ENCODE results near the gene PTPN14. TPM values are rescaled to one million over a fixed set of nuclear protein-coding genes. Genes with fewer than 3 reads are reported as not detected.

PTPN14 gene
- total RNA-seq, 1 experiment from 2014 or later, result 88.4 TPM

DNA sequence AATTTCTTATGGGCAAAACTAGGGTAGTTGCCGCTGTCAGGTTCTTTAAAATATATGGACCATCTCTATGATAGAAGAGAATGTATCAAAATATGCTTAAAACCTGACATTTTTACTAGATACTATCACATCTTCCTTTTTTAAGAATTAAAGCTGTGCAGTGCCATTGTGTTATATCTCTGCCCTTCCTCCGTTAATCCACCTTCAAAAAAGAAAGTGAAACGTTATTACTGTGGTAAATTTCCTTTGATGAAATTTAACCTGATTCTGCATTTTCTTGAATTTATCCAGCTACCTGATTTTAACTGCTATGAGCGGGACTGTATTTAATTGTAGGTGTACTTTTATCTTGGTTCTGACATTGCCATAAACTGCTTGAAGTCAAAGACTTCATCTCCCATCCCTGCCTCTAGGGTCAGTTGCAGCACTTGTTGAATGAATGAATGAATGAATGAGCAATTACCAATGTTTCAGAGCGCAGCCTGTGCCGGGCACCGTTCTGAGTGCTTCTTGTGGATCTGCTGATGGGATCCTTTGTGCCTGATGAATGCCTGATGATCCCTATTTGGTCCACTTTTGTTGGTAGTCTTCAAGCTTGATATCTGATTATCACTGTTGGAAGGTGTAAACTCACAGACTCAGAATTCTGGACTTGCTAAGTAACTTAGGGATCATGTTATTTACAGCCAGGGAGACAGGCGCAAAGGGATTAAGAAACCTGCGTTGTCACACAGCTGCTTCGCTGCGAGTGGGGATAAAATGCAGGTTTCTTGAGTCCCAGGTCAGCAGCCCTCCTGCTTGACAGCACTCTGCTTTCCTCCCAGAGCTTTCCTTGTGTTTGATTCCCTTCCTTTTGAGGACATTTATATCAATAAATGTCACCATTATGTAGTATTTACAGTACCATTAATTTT lies 240.4 kb downstream of the PTPN14 start (continued):
- TF ChIP-seq ZSCAN18 (CRISPR knock-in tag; IDR thresholded peaks at IDR 0.05) (no peak), ZNF121 (CRISPR knock-in tag; IDR thresholded peaks at IDR 0.05) (no peak), GABPB1 (CRISPR knock-in tag; IDR thresholded peaks at IDR 0.05) (no peak), MYBL2 (CRISPR knock-in tag; IDR thresholded peaks at IDR 0.05) (no peak), ETV6 (CRISPR knock-in tag; IDR thresholded peaks at IDR 0.05) (no peak), FOXP1 (CRISPR knock-in tag; IDR thresholded peaks at IDR 0.05; ENCODE audit: borderline replicate concordance) (no peak), ZNF423 (CRISPR knock-in tag; IDR thresholded peaks at IDR 0.05) (no peak)
- TF ChIP-seq, protein P1, sequence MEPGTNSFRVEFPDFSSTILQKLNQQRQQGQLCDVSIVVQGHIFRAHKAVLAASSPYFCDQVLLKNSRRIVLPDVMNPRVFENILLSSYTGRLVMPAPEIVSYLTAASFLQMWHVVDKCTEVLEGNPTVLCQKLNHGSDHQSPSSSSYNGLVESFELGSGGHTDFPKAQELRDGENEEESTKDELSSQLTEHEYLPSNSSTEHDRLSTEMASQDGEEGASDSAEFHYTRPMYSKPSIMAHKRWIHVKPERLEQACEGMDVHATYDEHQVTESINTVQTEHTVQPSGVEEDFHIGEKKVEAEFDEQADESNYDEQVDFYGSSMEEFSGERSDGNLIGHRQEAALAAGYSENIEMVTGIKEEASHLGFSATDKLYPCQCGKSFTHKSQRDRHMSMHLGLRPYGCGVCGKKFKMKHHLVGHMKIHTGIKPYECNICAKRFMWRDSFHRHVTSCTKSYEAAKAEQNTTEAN (CRISPR knock-in tag; IDR thresholded peaks at IDR 0.05), result no peak

- H3K27me3 Mint-ChIP-seq (ENCODE audit: low read depth), result peaks cover 40% of the 10 kb centered on the region
- no peak overlapping the region for H3K4me3 Mint-ChIP-seq
- no peak overlapping the region for H3K27ac Mint-ChIP-seq
- no peak for DNase-seq (ENCODE audit: low spot score)
- TF ChIP-seq GRHL2 (CRISPR knock-in tag; IDR thresholded peaks at IDR 0.05; ENCODE audit: insufficient replicate concordance, severe bottlenecking) (no peak), FOXP1 (CRISPR knock-in tag; IDR thresholded peaks at IDR 0.05; ENCODE audit: borderline replicate concordance) (no peak), ETV6 (CRISPR knock-in tag; IDR thresholded peaks at IDR 0.05) (no peak)
- TF ChIP-seq, protein P2, sequence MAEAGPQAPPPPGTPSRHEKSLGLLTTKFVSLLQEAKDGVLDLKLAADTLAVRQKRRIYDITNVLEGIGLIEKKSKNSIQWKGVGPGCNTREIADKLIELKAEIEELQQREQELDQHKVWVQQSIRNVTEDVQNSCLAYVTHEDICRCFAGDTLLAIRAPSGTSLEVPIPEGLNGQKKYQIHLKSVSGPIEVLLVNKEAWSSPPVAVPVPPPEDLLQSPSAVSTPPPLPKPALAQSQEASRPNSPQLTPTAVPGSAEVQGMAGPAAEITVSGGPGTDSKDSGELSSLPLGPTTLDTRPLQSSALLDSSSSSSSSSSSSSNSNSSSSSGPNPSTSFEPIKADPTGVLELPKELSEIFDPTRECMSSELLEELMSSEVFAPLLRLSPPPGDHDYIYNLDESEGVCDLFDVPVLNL (CRISPR knock-in tag; IDR thresholded peaks at IDR 0.05; ENCODE audit: borderline replicate concordance, low read depth), result no peak
- TF ChIP-seq, protein P3, sequence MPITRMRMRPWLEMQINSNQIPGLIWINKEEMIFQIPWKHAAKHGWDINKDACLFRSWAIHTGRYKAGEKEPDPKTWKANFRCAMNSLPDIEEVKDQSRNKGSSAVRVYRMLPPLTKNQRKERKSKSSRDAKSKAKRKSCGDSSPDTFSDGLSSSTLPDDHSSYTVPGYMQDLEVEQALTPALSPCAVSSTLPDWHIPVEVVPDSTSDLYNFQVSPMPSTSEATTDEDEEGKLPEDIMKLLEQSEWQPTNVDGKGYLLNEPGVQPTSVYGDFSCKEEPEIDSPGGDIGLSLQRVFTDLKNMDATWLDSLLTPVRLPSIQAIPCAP (CRISPR knock-in tag; IDR thresholded peaks at IDR 0.05), result no peak
- ChIA-PET POLR2A (no interaction called here), CTCF (no interaction called here)
- no peaks in the 10 kb centered on the region for H3K9me3 Mint-ChIP-seq
- ATAC-seq, result no peak
- H3K4me1 Mint-ChIP-seq, result peaks cover 39% of the 10 kb centered on the region
- no peaks in the 10 kb centered on the region; the same call in 1 of the 2 replicates for H3K36me3 Mint-ChIP-seq
Measured at GRCh38 chr1:214310010-214310409, 241.4 kb downstream of the PTPN14 start.

DNA sequence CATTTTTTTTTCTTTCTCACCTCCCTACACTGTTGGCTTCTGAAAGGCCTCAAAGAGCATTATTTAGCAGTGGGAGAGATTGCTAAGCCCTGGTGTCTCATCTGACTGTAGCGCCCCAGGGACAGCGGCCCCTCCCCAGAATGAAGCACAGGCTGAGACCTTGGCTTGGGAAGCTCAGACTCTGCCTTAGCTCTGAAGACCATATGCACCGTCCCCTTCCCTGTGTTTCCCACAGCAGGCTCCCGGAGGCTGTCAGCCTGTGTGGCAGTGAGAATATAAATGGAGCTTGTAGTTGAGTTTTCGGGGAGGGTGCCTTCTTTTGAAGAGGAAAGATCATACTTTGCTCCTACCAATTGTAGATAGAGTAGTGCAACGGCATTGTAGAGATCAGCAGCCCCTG lies 245.1 kb downstream of the PTPN14 start:
- no peaks in the 10 kb centered on the region for H3K9me3 Mint-ChIP-seq
- TF ChIP-seq NFYB (CRISPR knock-in tag; conservative IDR thresholded peaks at IDR 0.05; ENCODE audit: low read depth) (no peak), ZBTB21 (CRISPR knock-in tag; IDR thresholded peaks at IDR 0.05; ENCODE audit: borderline replicate concordance) (no peak), RELA (CRISPR knock-in tag; IDR thresholded peaks at IDR 0.05; ENCODE audit: borderline replicate concordance) (no peak), ZNF263 (CRISPR knock-in tag; IDR thresholded peaks at IDR 0.05; ENCODE audit: low read depth) (no peak), STAT6 (CRISPR knock-in tag; conservative IDR thresholded peaks at IDR 0.05; ENCODE audit: low read depth) (no peak), PREB (CRISPR knock-in tag; IDR thresholded peaks at IDR 0.05; ENCODE audit: borderline replicate concordance) (no peak), ATF1 (CRISPR knock-in tag; IDR thresholded peaks at IDR 0.05) (no peak)
- TF ChIP-seq, protein P2 (CRISPR knock-in tag; IDR thresholded peaks at IDR 0.05; ENCODE audit: borderline replicate concordance, low read depth), result no peak
- TF ChIP-seq, protein P4, sequence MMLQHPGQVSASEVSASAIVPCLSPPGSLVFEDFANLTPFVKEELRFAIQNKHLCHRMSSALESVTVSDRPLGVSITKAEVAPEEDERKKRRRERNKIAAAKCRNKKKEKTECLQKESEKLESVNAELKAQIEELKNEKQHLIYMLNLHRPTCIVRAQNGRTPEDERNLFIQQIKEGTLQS (CRISPR knock-in tag; conservative IDR thresholded peaks at IDR 0.05), result no peak

More for the DNA sequence above, 245.1 kb downstream of the PTPN14 start:
- Mint-ChIP-seq H3K27me3 (ENCODE audit: low read depth) (peaks cover 12% of the 10 kb centered on the region), H3K27ac (no peak overlapping the region), H3K36me3 (no peaks in the 10 kb centered on the region), H3K4me1 (peaks cover 33% of the 10 kb centered on the region), H3K4me3 (no peak overlapping the region)
- CTCF ChIA-PET, result interaction anchor here (0.8 to 1.9 kb wide), 4 partner anchors 11 to 92 kb away, joined by 3 to 10 read pairs (median 9); no protein-coding TSS in a partner anchor
- POLR2A ChIA-PET, result no interaction called here
- ATAC-seq (peak; percentile 56), DNase-seq (ENCODE audit: low spot score) (no peak)
